HG02642 (cell line): Measurements from ENCODE around the gene URAD.
"Not testable (repeated sequence)": the region's sequence is repeated elsewhere in the genome, so short reads cannot be mapped to it uniquely, and the experiment has no call there.

Experiments
- ATAC-seq: cut with Tn5 transposase; IDR thresholded peaks from one replicate; pipeline ENCODE4 v1.9.1; 2021; ENCODE audit warnings: mild to moderate bottlenecking; ENCODE audit not compliant: unreplicated experiment, poor library complexity

The URAD gene

GRCh38 chr13:27988520-27988919 is at the start of gene URAD:
Gene URAD, minus strand, starts transcription at chr13:27988693. Its CDS starts 56 bp downstream, at chr13:27988637.
- no peak for ATAC-seq

DNA sequence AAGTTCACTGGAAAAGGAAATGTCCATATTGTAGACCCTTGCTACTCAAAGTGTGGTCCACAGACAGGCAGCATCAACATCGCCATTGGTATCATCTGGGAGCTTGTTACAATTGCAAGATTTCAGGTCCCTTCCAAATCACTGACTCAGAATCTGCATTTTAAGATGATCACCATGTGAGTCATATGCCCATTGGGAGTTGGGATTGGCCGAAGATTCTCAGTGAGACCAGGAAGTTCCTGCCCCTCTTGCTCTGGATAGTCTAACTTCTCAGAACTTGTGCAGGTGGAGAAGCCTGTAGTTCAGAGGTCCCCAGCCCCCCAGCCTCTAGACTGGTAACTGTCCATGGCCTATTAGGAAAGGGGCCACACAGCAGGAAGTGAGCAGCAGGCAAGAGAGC is 48.9 kb upstream of the URAD start:
- ATAC-seq, result no peak

- ATAC-seq, result no peak
These were observed 46.8 kb upstream of the URAD start for GRCh38 chr13:28035146-28035782.

DNA sequence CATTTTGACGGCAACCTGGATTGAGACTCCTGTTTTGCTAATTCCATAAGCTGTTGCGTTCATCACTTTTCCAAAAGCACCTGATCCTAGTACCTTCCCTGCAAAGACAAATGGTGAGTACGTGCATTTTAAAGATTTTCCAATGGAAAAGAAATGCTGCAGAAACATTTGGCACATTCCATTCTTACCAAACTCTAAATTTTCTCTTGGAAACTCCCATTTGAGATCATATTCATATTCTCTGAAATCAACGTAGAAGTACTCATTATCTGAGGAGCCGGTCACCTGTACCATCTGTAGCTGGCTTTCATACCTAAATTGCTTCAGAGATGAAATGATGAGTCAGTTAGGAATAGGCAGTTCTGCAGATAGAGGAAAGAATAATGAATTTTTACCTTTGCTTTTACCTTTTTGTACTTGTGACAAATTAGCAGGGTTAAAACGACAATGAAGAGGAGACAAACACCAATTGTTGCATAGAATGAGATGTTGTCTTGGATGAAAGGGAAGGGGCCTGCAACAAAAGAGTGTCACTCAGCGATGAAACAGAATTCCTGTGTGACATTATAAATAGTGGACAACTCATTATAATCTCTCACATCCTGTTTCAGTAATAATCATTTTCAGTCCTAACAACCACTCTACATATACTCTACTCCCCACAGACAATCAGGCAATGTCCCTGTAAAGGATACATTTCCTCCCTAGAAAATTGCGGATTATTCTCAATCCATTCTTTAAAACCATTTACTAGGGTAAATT is 45.6 kb upstream of the URAD start:
- ATAC-seq, result no peak

DNA sequence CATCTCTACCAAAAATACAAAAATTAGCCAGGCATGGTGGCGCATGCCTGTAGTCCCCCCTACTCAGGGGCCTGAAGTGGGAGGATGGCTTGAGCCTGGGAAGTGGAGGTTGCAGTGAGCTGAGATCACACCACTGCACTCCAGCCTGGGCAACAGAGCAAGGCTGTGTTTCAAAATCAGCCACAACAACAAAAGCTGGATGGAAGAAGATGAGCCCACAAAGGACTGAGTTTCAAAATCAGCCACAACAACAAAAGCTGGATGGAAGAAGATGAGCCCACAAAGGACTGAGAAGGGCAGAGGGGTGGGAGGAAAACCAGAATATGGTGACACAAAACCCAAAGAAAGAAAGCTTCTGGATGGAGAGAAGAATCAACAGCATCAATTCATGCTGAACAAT is 43.9 kb upstream of the URAD start:
- not testable (repeated sequence) for ATAC-seq

- ATAC-seq, result no peak
These were observed 43.4 kb upstream of the URAD start for GRCh38 chr13:28031896-28032288.

- no peak for ATAC-seq
These were observed 42.9 kb upstream of the URAD start for GRCh38 chr13:28031220-28031895.

DNA sequence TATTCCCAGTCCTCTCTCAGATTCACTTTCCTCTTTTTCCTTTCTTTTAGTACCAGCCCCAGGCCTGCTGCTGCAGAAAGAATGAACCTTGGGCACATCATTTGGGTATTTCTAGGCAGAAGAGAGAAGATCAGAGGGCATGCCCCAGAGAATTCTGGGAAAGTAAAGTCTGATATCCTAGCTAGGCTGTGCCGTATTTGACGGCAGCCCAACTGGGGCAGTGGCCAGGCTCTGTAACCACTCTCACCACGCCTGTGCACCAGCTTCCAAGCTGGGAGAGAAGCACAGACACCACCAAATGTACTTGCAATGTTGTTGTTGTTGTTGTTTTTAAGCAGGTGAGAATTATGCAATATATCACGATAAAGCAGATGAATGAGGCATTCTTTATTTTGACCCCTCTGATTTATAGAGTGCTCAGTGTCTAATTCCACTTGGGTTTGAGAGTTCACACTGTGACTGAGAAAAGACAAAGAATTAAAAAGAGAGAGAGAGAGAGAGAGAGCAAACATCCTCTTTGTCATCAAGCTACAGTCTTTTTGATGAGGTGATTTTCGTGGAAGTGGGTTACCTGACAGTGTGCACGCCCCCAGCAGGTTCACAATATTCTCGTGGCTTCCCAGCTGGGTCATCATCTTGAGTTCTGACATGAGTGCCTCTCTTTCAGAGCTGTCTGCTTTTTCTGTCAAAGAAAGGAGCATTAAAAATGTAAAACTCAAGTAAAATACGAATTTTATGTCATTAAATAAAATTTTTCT is 39.3 kb upstream of the URAD start:
- no peak for ATAC-seq

GRCh38 chr13:28027071-28027470 is 38.6 kb upstream of the URAD start:
- ATAC-seq, result no peak

DNA sequence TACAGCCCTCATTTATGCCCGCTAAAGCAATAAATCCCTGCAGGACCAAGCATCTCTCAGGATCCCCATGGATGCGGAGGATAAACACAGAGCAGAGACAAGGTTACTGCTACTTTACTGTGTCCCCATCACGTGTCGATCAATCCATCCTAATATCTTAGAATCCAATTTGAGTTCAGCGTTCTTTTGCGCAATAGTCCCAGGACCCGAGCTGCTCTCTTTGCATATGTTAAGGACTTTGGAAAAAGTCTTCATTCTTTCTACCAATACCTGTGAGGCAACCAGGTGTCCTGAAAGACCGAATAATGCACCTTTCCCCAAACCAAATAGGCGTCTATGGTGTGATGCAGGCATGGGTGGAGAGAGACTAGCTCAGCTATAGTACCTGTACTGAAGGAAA is 38.0 kb upstream of the URAD start:
- ATAC-seq, result no peak

DNA sequence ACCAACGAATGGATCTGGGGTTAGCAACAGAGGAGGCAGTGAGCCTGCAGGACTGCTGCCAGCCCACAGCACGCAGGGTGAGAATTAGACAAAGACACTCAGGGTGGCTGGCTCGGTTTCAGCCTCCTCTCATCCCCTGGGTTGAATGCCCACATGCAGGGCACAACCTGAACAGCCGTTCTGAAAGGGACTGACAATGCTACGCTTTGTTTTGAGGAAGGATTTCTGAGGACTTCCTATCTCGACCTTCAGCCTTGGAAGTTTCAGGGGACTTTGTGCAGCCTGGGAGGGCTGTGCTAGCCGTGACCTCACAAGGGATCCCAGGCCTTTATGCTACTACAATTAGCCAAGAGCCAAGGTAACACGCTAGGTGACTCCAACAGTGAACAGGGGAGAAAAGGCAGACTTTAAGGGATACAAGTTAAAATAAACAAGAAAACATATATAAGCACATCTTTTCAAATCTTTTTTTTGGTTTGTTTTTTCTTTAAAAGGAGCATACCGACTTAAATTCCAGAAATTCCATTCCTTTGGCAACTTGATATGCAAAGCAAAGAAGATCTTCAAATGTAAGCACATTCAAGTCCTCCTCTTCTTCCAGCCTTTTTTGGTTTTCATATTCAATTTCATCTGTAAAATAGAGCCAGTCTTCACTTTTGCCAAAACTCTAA is 34.5 kb upstream of the URAD start:
- ATAC-seq, result no peak

DNA sequence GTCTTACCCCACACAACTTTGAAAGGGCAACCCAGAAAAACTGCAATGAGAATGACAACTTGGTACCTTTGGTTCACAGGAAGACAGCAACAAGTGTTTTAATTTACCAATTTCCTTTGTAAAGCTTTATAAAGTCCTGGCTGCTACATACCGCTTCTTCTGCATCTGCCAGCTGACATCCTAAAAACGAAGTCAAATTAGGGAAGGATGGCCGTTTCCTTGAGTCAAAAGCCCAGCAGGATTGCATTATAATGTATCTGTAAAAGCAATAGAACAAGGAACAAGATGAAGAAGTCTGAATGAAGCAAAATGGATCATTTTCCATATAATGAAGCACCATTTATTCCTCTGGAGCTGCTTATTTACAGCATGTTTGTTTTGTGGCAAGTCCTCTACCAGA is 25.8 kb upstream of the URAD start:
- no peak for ATAC-seq

DNA sequence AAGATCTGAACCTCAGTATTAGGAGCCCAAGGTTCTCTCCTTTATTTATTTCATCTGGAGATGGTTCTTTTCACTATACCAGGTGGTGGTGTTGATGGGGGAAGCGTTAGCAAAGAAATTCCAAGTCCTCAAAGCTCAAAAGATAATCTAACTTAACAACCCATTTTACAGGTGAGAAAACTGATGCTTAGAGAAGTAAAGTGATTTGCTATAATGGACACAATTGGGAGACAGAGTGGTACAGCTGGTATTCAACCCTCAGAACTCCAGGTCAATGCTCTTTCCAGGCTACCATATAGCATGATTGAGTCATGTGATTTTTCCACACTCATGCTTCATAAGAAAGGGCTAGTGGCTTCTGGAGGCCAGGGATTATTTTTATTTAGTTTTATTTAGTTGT is 25.0 kb upstream of the URAD start:
- ATAC-seq, result no peak

DNA sequence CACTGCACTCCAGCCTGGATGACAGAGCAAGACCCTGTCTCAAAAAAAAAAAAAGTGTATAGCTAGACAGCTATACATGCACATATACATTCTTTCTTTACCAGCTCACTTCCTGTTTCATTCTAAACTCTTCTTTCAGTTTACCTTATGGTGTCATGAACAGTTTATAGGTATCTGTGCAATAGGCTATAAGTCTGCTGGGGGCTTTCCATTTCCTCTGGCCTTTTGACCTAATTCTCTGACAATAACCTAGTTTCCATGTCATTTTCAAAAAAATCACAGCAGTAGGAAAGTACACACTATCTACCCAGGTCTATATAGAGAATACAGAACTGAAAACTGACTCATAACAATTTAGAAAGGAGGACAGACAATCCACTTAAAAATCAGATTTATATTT is 24.4 kb upstream of the URAD start:
- peak; percentile 72 for ATAC-seq

- no peak for ATAC-seq
These were observed 23.9 kb upstream of the URAD start for GRCh38 chr13:28012383-28012782.

DNA sequence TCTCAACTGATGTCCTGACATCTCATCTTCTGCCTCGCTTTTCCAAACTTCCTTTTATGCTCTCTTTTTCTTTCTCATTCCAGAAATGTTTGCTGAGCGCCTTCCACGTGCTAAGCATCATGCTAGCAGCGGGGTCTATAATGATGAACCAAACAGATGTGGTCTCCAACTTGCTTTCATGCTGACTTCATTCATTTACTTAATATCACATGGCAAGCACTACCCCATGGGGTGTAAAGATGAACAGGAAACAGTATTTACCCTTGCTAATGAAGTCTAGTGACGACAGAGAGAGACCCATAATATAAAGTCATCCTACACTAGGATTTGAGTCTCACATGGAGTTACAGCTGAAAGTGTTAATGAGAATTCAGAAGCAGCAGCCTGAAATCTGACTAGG is 21.6 kb upstream of the URAD start:
- ATAC-seq, result no peak

DNA sequence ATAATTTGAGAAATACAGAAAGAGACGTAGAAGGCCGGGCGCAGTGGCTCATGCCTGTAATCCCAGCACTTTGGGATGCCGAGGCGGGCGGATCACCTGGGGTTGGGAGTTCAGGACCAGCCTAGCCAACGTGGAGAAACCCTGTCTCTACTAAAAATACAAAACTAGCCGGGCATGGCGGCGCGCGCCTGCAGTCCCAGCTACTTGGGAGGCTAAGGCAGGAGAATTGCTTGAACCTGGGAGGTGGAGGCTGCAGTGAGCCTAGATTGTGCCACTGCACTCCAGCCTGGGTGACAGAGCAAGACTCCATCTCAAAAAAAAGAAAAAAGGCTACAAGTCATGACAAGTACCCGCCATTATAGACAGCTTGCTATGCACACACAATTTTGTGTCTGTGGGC is 16.5 kb upstream of the URAD start:
- not testable (repeated sequence) for ATAC-seq

DNA sequence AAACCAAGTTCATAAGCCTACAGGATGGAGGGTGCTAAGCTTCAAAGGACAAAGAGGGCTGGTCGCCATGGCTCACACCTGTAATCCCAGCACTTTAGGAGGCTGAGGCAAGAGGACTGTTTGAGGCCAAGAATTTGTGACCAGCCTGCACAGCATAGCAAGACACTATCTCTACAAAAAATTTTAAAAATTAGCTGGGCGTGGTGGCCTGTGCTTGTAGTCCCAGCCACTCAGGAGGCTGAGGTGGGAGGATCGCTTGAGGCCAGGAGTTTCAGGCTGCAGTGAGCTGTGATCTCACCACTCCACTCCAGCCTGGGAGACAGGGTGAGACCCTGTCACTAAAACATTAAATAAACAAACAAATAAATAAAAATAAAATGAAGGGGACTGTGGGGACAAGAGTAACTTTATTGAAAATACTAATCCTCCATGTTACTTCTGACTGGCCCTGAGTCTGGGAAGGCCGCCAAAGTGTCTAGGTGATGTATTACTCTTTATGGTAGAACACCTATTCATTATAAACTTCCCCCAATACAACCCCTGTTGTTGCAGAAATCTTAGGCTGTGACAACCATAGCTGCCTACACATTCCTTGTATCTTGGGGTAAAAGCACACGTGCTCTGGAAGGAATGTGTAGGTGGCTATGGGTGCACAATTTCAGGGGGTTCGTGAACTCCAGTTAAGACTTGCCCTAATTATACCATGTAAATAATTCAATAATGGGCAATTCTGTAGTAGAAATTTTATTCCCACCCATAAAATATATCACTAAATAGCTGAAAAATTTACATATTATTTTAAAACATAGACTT is 14.6 kb upstream of the URAD start:
- no peak for ATAC-seq

GRCh38 chr13:28001837-28002473 is 13.5 kb upstream of the URAD start:
- ATAC-seq, result no peak
